ENCODE results near the gene CCDC144A.
"Not testable (repeated sequence)": the region's sequence is repeated elsewhere in the genome, so short reads cannot be mapped to it uniquely, and the experiment has no call there.

The CCDC144A gene

DNA sequence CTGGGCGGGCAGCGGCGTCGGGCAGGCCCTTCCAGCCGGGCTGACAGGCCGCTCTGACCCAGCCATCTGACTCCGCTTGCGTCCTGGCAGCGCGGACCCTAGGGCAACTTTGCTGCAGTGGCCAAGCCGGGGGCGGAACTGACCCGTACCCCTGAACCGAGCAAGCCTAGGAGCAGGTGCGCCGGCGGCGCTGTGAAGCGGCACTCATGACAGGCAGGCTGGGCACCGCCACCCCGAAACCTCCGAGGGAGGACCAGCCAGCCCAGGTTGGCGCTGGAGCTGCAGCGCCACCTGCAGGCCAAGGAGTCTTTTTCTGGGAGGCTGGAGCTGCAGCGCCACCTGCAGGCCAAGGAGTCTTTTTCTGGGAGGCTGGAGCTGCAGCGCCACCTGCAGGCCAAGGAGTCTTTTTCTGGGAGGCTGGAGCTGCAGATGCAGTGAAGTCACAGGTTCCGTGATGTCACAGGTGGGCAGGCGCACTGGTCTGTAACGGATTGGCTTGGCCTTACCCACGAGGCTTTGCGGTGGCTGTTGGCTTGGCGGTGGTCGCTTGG lies at the start of gene CCDC144A:
Gene CCDC144A, plus strand, starts transcription at position 511 of the 551 bp plus-strand sequence. CDS start 160 bp downstream, outside the sequence.
- not testable (repeated sequence) for DNase-seq (ENCODE audit: low read depth, low spot score)

GRCh38 chr17:16649585-16649984 lies 40.5 kb upstream of the CCDC144A start:
- DNase-seq (ENCODE audit: low read depth, low spot score): no peak

GRCh38 chr17:16652252-16652651 lies 37.8 kb upstream of the CCDC144A start:
- DNase-seq (ENCODE audit: low read depth, low spot score): no peak

DNA sequence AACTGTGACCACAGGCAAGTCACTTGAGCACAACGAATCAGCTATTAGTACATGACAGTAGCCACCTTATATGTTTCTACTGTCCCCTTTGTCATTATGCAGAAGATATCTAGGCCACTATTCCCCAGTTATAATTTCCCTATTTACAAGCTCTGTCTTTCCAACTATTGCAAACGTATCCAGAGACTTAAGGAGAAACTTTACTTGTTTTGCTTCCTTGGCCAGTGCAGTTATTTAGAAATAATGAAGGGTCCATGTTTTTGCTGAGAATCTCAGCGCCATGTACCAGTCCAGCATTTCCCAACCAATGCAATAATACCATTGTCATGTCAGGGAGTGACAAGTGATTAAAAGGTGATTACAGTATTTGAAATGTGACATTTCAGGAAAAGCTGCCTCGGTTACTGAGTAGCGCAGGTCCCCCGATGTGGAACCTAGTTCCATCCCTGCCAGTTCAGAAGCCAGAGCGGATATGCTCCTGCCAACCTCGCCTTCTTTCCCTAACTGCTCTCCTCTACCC lies 37.1 kb upstream of the CCDC144A start:
- no peak for DNase-seq (ENCODE audit: low read depth, low spot score)

DNA sequence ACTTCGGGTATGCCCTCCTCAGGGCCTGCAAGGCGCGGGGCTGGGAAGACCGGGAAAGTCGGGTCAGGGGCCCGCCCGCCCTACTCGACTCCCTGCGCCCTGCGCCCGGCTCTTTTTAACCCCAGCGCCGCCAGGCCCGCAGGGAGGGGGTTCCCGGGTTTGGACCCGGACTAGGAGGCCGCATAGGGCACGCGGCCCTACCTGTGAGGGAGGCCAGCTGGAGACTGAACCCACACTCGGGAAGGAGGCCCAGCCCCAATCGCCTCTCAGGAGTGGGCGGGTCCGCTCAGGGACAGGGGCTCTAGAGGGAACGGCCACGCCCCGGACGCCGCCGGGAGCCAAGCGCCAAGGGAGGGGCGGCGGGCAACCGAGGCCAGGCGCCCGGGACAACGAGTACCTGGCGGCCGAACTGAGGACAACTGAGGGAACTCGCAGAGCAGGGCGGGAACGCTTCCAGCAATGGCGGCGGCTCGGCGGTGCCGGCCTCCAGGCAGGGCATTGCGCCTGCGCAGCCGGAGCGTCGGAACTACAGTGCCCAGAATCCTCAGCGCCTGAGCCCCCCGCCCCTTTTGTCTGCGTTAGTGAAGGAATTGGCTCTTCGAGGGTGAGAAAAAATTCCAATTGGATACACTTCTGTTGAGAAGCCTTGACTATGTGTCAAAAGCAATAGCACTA lies 36.5 kb upstream of the CCDC144A start, which contains the start of gene ZNF624:
Gene ZNF624, minus strand, starts transcription at position 484 of the 675 bp plus-strand sequence.
- peak; percentile 69 for DNase-seq (ENCODE audit: low read depth, low spot score)

- no peak for DNase-seq (ENCODE audit: low read depth, low spot score)
These were observed 28.8 kb upstream of the CCDC144A start for GRCh38 chr17:16661217-16661616.

GRCh38 chr17:16662936-16663335 lies 27.1 kb upstream of the CCDC144A start:
- no peak for DNase-seq (ENCODE audit: low read depth, low spot score)

- DNase-seq (ENCODE audit: low read depth, low spot score): not testable (repeated sequence)
These were observed 23.5 kb upstream of the CCDC144A start for GRCh38 chr17:16666553-16666906.

- not testable (repeated sequence) for DNase-seq (ENCODE audit: low read depth, low spot score)
These were observed 23.0 kb upstream of the CCDC144A start for GRCh38 chr17:16666907-16667636.

DNA sequence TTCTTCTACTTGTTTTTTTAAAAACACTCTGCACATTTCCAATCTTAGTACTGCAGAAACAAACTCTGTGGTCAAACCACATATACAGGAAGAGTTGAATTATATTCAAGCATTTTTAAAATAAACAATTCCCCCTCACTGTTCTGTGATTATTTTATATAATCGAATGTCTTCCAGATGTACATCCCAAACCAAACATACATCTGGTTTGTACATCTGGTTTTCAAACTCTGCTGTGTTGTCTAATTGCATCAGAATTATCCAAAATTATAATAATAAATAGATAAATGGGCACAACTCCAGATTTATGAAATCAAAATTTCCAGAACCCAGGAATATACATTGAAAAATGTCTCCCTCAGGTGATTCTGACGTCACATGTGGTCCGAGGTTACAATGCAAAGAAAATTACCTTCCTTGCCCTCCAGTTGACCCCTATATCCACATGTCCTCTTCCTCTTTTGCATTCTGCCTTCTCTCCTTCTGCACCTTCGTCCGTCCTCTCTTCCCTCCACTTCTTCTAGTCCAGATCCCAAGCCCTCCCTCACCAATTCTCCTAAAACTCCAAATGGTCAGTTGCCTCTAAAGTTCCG lies 13.3 kb upstream of the CCDC144A start:
- DNase-seq (ENCODE audit: low read depth, low spot score): no peak

DNA sequence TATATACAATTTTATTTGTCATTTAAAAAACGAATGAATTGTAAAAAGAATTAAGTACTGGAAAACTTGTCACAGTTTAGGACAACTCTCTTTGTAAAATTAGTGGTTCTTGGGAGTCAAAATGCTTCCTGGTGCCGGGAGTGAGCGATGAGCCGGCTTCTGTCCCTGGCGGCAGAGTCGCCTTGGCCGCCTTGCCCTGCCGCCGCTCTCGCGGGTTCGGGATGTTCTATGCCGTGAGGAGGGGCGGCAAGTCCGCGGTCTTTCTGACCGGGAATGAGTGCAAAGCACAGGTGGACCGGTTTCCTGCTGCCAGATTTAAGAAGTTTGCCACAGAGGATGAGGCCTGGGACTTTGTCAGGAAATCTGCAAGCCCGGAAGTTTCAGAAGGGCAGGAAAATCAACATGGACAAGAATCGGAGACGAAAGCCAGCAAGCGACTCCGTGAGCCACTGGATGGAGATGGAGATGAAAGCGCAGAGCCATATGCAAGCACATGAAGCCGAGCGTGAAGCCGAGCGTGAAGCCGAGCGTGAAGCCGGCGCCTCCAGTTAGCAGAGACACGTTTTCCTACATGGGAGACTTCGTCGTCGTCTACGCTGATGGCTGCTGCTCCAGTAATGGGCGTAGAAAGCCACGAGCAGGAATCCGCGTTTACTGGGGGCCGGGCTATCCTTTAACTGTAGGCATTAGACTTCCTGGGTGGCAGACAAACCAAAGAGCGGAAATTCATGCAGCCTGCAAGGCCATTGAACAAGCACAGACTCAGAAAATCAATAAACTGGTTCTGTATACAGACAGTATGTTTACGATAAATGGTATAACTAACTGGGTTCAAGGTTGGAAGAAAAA lies 6.5 kb upstream of the CCDC144A start:
- not testable (repeated sequence) for DNase-seq (ENCODE audit: low read depth, low spot score)

DNA sequence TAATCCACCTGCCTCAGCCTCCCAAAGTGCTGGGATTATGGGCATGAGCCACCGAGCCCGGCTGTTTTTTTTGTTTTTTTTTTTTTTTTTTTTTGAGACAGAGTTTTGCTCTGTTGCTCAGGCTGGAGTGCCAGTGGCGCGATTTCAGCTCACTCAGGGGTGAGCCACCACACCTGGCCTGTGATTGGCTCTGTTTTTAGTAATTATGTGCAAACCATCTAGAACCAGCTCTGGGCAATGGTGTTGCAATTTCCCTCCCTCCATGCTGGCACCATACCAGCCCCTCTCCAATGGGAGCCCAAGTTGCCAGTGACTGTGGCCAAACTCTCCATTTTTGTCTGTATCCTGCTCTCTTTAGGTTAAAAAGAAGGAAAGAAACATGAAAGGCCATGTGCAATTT lies 4.0 kb upstream of the CCDC144A start:
- DNase-seq (ENCODE audit: low read depth, low spot score): not testable (repeated sequence)

DNA sequence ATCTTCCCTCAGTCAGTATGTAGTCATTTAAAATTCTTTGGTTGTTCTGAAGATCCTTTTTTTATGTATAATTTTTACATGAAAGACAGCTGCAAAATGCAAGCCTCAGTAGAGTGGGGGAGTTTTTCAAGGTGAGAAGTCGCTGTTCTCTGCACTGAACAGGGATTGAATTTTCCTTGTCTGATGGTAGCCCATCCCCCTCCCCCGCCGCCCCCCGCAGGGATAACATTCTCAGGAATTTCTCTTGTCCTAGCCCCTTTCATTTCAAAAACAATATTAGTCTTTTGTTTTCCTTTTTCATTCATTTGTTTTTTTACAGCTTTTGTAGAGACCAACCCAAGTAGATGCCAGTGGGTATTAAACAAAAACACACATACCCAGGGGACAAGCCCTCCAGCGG lies 2.9 kb upstream of the CCDC144A start:
- DNase-seq (ENCODE audit: low read depth, low spot score): not testable (repeated sequence)

GRCh38 chr17:16690447-16690846 lies 406 bp downstream of the CCDC144A start:
- DNase-seq (ENCODE audit: low read depth, low spot score): not testable (repeated sequence)

GRCh38 chr17:16697603-16698002 lies 7.6 kb downstream of the CCDC144A start:
- not testable (repeated sequence) for DNase-seq (ENCODE audit: low read depth, low spot score)

GRCh38 chr17:16745492-16746203 lies 55.6 kb downstream of the CCDC144A start:
- DNase-seq (ENCODE audit: low read depth, low spot score): not testable (repeated sequence)

DNA sequence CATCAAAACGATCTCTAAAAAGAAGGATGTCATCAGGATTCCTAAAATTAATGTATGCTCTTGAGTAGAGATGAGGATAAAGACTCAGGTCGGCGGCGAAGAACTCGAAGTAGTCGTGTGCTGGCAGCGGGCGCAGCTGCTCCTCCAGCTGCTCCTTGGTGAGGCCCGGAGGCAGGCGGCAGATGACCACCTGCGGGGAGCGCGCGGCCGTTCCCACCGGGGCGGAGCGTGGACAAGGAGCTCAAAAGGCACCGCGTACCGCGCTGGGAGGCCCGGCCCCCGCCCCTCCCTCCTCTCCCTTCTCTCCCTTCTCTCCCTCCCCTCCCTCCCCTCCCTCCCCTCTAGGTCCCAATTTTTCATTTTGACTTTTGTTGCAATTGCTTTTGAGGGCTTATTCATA lies 56.5 kb downstream of the CCDC144A start:
- DNase-seq (ENCODE audit: low read depth, low spot score): not testable (repeated sequence)

GRCh38 chr17:16750515-16750914 lies 60.5 kb downstream of the CCDC144A start:
- not testable (repeated sequence) for DNase-seq (ENCODE audit: low read depth, low spot score)

DNA sequence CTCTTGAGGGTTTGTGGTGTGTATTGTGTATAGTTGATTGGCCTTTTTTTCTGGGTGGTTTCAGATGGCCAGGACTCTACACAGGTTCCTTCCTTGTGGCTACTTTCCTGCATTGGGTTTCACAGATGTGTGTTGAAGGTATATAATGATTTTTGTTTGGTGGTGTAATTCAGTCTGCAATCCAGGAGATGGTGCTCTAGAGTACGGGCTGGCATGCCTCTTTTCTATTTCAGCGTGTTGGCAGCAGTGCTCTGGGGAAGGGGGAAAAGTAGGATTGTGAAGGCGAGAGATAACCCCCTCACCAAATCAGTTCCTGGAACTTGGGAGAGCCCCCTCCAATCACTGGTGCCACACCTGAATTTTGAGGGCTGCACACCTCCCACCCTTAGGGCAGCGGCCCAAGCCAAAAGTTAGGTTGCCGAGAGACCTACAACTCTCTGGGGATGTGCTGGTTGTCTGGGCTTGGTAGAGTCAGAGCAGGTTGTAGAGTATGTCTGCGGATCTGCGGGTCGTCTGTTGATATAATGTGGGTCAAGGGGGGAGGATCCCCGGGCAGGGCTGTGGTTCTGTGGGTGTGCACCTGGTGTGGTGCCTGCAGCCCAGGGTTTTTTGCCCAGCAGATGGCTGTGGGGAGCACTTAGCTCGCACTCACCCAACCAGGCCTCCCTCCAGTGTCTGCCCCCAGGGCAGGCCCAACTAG lies 61.3 kb downstream of the CCDC144A start:
- not testable (repeated sequence) for DNase-seq (ENCODE audit: low read depth, low spot score)

GRCh38 chr17:16751924-16752287 lies 61.9 kb downstream of the CCDC144A start:
- DNase-seq (ENCODE audit: low read depth, low spot score): not testable (repeated sequence)

All from activated CD4-positive, CD25-positive, alpha-beta regulatory T cell treated with anti-CD3 and anti-CD28 coated beads, Interleukin-2, amount 50 U/mL, for 16 hours (primary cell).